Esophagus muscularis mucosa (tissue), 4 donors: ENCODE data around the gene ENPP6. TPM values are rescaled to one million over a fixed set of nuclear protein-coding genes. Genes with fewer than 3 reads are reported as not detected.

Experiments used
- DNase-seq: peaks from one replicate; pipeline ENCODE4 v3.0.0-alpha.2; 2017; ENCODE audit errors: extremely low spot score
- H3K27ac ChIP-seq, 4 donors: fragments of 200-600 bp; sonication (generic); replicated peaks in 1 of 4; 1 replicate in 3 of 4; 2 replicates in 1 of 4; pipeline ENCODE4 v1.5.1; 2016 to 2019; ENCODE audit warnings: mild to moderate bottlenecking in 1 of 4
- H3K27me3 ChIP-seq, 4 donors: fragments of 200-600 bp; sonication (generic); one replicate each; pipeline versions ENCODE4 v1.5.1 to v1.6.0; 2016 to 2019
- H3K36me3 ChIP-seq, 4 donors: fragments of 200-600 bp; sonication (generic); one replicate each; pipeline ENCODE4 v1.5.1; 2016 to 2019
- H3K4me1 ChIP-seq, 4 donors: fragments of 200-600 bp; sonication (generic); one replicate each; pipeline ENCODE4 v1.5.1; 2016 to 2019
- H3K4me3 ChIP-seq, 4 donors: fragments of 200-600 bp; sonication (generic); 1 replicate in 2 of 4; 2 replicates in 2 of 4; pipeline ENCODE4 v1.5.1; 2016 to 2019; ENCODE audit warnings: mild to moderate bottlenecking in 4 of 4, moderate library complexity in 1 of 4
- H3K9me3 ChIP-seq, 4 donors: fragments of 200-600 bp; sonication (generic); 1 replicate in 3 of 4; 2 replicates in 1 of 4; pipeline ENCODE4 v1.5.1; 2016 to 2019
- CTCF ChIP-seq, 3 experiments: fragments of 200-600 bp in 2 of 3; fragments of 450-650 bp in 1 of 3; sonication (generic) in 2 of 3; IDR thresholded peaks; one replicate each; pipeline ENCODE4 v1.5.1; 2017 to 2019; ENCODE audit warnings: antibody characterized with exemption in 3 of 3, mild to moderate bottlenecking in 2 of 3, moderate library complexity in 1 of 3
- EP300 ChIP-seq: sonication (generic); formaldehyde crosslinking; IDR thresholded peaks from one replicate; pipeline ENCODE4 v1.6.1; 2017; ENCODE audit warnings: antibody characterized with exemption
- POLR2A ChIP-seq: fragments of 450-650 bp; IDR thresholded peaks from one replicate; pipeline ENCODE4 v1.6.1; 2017; ENCODE audit warnings: antibody characterized with exemption, moderate library complexity, mild to moderate bottlenecking, low read depth
- POLR2AphosphoS5 ChIP-seq, 2 donors: sonication (generic); formaldehyde crosslinking; IDR thresholded peaks; one replicate each; pipeline ENCODE4 v1.6.1; 2017; ENCODE audit warnings: antibody characterized with exemption in 2 of 2
- WGBS: methylation state at CpG from one replicate; pipeline ENCODE4 v1.1.5; 2018; 5-methylcytosine and 5-hydroxymethylcytosine counted together
- intact Hi-C: fragments of 100-400 bp; cut with DNase I; formaldehyde crosslinking; loops from one replicate; pipeline ENCODE4 v1.15.1; 2023
- total RNA-seq, 4 donors: library from RNA; depleted of rRNA; stranded (reverse); fragments of >200 nt; gene quantifications; one replicate each; pipeline versions ENCODE4 v1.1.0 to v1.2.1, GENCODE V29; 2016

The ENPP6 gene
- total RNA-seq, 4 donors from 2014 or later: 0.42 to 1.1 (median 0.92) TPM

GRCh38 chr4:184094532-184095159 lies 123.0 kb downstream of the ENPP6 start:
- intact Hi-C loops: no loop called here
- Histone ChIP-seq H3K27me3 (no peaks in the 10 kb centered on the region), H3K27ac (no peak overlapping the region), H3K4me1 (peaks cover 0 to 33% (median 27%) of the 10 kb centered on the region in 4 donors), H3K4me3 (no peak overlapping the region), H3K9me3 (no peaks in the 10 kb centered on the region), H3K36me3 (no peaks in the 10 kb centered on the region)
- WGBS: 67% methylated on average over 8 of the region's 8 CpGs
- no peak for TF ChIP-seq POLR2A
- DNase-seq: no peak

- no peak overlapping the region for H3K27ac ChIP-seq
- H3K4me1 ChIP-seq: peaks cover 0 to 15% (median 12%) of the 10 kb centered on the region in 4 donors
- no peaks in the 10 kb centered on the region for H3K36me3 ChIP-seq
- 97% methylated on average over 9 of the region's 9 CpGs for WGBS
- H3K9me3 ChIP-seq: no peaks in the 10 kb centered on the region
- TF ChIP-seq EP300: no peak
- no peak for TF ChIP-seq CTCF (IDR thresholded peaks at IDR 0.05)
- TF ChIP-seq POLR2A: no peak
- no peak for TF ChIP-seq POLR2AphosphoS5 (IDR thresholded peaks at IDR 0.05)
- no peak for DNase-seq
- H3K4me3 ChIP-seq: no peak overlapping the region
- H3K27me3 ChIP-seq: no peaks in the 10 kb centered on the region
- intact Hi-C loops: no loop called here
These were observed 125.7 kb downstream of the ENPP6 start for GRCh38 chr4:184091986-184092385.

GRCh38 chr4:184090571-184090970 lies 127.1 kb downstream of the ENPP6 start:
- no peak for DNase-seq
- no peaks in the 10 kb centered on the region for H3K27me3 ChIP-seq
- no peaks in the 10 kb centered on the region for H3K9me3 ChIP-seq
- no peaks in the 10 kb centered on the region for H3K36me3 ChIP-seq
- H3K27ac ChIP-seq: no peak overlapping the region
- TF ChIP-seq POLR2AphosphoS5 (IDR thresholded peaks at IDR 0.05) (no peak), EP300 (no peak), POLR2A (no peak), CTCF (IDR thresholded peaks at IDR 0.05) (no peak)
- no peak overlapping the region for H3K4me3 ChIP-seq
- 79% methylated on average over 3 of the region's 3 CpGs for WGBS
- H3K4me1 ChIP-seq: peaks cover 0 to 6% (median 5%) of the 10 kb centered on the region in 4 donors
- intact Hi-C loops: no loop called here

- no peak overlapping the region for H3K27ac ChIP-seq
- no peaks in the 10 kb centered on the region for H3K4me1 ChIP-seq
- intact Hi-C loops: no loop called here
- H3K36me3 ChIP-seq: no peaks in the 10 kb centered on the region
- no peak for DNase-seq
- no peaks in the 10 kb centered on the region for H3K27me3 ChIP-seq
- WGBS: 61% methylated on average over 6 of the region's 8 CpGs
- H3K4me3 ChIP-seq: no peak overlapping the region
- no peak for TF ChIP-seq EP300
- TF ChIP-seq CTCF (IDR thresholded peaks at IDR 0.05): no peak
- TF ChIP-seq POLR2A: no peak
- TF ChIP-seq POLR2AphosphoS5 (IDR thresholded peaks at IDR 0.05): no peak
- H3K9me3 ChIP-seq: no peaks in the 10 kb centered on the region
These were observed 137.0 kb downstream of the ENPP6 start for GRCh38 chr4:184080674-184081073.

- H3K9me3 ChIP-seq: peaks cover 0 to 33% (median 16%) of the 10 kb centered on the region in 4 donors
- H3K4me1 ChIP-seq: no peaks in the 10 kb centered on the region
- H3K36me3 ChIP-seq: no peaks in the 10 kb centered on the region
- no peak overlapping the region for H3K4me3 ChIP-seq
- no peak overlapping the region for H3K27ac ChIP-seq
- DNase-seq: no peak
- no peaks in the 10 kb centered on the region for H3K27me3 ChIP-seq
- TF ChIP-seq POLR2AphosphoS5 (IDR thresholded peaks at IDR 0.05): no peak
- no peak for TF ChIP-seq EP300
- no peak for TF ChIP-seq CTCF (IDR thresholded peaks at IDR 0.05)
- TF ChIP-seq POLR2A: no peak
- 80% methylated on average over 5 of the region's 5 CpGs for WGBS
- intact Hi-C loops: no loop called here
These were observed 142.8 kb downstream of the ENPP6 start for GRCh38 chr4:184074677-184075388.
